GM12875 (cell line): ENCODE results near the gene MEF2B.
"Not testable (repeated sequence)": the region's sequence is repeated elsewhere in the genome, so short reads cannot be mapped to it uniquely, and the experiment has no call there.

Experiments used
- H3K4me3 ChIP-seq: one replicate; pipeline ENCODE4 v1.5.1; 2011; ENCODE audit warnings: low read depth, low read length, control low read depth
- TF ChIP-seq, protein P1 (sequence below): IDR thresholded peaks from 2 replicates; pipeline ENCODE4 v1.5.1; 2011; ENCODE audit warnings: low read depth, mild to moderate bottlenecking, control low read depth, inconsistent platforms, low read length, moderate library complexity, borderline replicate concordance; ENCODE audit not compliant: insufficient read depth

MEF2B gene

GRCh38 chr19:19154768-19155494 is 15.1 kb downstream of the MEF2B start:
- no peak overlapping the region for H3K4me3 ChIP-seq
- TF ChIP-seq, protein P1, sequence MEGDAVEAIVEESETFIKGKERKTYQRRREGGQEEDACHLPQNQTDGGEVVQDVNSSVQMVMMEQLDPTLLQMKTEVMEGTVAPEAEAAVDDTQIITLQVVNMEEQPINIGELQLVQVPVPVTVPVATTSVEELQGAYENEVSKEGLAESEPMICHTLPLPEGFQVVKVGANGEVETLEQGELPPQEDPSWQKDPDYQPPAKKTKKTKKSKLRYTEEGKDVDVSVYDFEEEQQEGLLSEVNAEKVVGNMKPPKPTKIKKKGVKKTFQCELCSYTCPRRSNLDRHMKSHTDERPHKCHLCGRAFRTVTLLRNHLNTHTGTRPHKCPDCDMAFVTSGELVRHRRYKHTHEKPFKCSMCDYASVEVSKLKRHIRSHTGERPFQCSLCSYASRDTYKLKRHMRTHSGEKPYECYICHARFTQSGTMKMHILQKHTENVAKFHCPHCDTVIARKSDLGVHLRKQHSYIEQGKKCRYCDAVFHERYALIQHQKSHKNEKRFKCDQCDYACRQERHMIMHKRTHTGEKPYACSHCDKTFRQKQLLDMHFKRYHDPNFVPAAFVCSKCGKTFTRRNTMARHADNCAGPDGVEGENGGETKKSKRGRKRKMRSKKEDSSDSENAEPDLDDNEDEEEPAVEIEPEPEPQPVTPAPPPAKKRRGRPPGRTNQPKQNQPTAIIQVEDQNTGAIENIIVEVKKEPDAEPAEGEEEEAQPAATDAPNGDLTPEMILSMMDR: no peak

- no peak overlapping the region for H3K4me3 ChIP-seq
- TF ChIP-seq, protein P1: no peak
Observed at GRCh38 chr19:19152668-19153384, 17.2 kb downstream of the MEF2B start.

DNA sequence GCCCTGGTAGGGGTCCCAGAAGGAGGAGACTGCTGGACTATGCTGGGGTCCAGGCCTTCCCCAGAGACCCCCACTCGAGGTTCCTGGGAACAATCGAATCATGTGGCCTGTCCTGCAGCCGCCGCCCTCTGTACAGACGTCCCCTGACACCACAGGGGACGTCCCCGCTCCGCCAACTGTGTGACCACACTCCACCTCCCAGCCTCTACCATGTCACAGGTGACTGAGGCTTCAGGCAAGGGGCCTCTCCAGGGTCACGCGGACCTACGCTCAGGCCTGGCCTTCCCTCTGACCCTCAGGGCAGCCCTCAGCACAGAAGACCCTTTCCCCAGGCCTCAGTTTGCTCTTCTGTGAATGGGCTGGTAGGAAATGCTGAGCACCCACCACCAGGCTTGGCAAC is 18.6 kb downstream of the MEF2B start:
- TF ChIP-seq, protein P1: no peak
- H3K4me3 ChIP-seq: no peak overlapping the region

- no peak overlapping the region for H3K4me3 ChIP-seq
- TF ChIP-seq, protein P1: no peak
Observed at GRCh38 chr19:19149435-19149834, 20.6 kb downstream of the MEF2B start.

DNA sequence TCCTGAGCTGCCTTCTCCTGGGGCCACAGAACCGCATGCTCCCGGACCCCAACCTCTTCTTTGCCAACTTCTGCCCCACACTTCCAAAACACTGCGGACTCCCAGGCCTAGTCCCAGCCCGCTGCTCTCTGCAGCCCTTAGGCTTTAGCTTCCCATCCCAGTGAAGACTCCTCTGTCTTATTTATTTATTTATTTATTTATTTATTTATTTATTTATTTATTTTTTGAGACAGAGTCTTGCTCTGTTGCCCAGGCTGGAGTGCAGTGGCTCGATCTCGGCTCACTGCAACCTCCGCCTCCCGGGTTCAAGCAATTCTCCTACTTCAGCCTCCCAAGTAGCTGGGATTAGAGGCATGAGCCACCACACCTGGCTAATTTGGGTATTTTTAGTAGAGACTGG is 21.6 kb downstream of the MEF2B start:
- not testable (repeated sequence) for H3K4me3 ChIP-seq

GRCh38 chr19:19147344-19147743 is 22.7 kb downstream of the MEF2B start:
- H3K4me3 ChIP-seq: no peak overlapping the region
- TF ChIP-seq, protein P1: no peak

GRCh38 chr19:19146865-19147264 is 23.2 kb downstream of the MEF2B start:
- TF ChIP-seq, protein P1: no peak
- no peak overlapping the region for H3K4me3 ChIP-seq
